ENCODE results near the gene REEP3.
"Not testable (repeated sequence)": the region's sequence is repeated elsewhere in the genome, so short reads cannot be mapped to it uniquely, and the experiment has no call there.

REEP3 gene

DNA sequence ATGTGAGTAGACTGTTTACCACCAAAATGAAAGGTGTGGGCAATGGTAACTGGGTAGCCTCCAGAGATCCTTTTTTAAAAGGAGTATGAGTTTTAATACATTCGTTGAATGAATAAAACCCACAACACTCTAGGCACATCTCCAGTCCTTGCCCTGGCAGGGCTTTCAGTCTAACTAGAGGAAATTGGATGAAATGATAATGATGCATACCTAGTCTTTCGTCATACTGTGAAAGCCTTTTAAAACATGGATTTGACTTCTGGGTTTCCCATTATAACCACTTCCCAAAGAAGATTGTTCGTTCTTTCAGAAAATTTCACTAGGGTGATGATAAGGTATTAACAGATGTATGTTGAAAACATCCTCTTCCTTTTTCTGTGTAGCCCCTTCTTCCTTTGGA is 110.8 kb downstream of the REEP3 start:
- DNase-seq: no peak

DNA sequence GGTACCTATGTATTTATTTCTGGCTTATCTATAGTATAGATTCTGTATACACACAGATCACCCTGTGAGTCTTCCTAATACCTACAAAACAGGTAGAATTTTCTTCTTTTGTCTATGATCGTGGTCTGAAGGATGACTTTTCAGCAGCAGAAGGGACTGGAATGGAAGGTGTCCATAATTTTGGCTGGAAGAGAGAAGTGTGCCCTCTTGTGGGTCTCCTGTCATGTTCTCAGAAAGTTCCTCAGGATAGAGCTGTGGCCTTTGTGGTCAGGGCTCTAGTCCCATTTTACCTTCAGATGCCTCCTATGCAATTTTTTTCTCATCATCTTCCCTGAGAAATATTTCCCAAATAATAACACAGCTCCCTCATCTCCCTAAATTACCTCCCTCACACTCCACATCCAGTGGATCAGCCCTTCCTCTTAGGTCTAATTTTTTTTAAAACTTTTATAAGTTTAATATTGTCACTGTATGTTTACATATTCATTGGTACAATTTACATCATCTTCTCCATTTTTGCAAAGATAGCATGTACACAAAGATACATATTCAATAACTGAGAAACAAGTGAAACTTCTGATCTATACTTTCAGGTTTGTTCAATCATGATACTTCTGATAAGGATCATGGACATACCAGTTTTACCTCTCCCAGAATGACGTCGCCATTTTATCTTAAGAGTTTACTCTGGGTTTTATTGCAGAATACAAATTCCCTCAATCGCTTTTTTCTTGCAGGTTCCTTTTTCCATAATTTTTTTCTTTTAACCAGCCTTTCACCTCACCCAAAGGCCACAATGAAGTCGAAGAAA is 112.7 kb downstream of the REEP3 start:
- DNase-seq: no peak

DNA sequence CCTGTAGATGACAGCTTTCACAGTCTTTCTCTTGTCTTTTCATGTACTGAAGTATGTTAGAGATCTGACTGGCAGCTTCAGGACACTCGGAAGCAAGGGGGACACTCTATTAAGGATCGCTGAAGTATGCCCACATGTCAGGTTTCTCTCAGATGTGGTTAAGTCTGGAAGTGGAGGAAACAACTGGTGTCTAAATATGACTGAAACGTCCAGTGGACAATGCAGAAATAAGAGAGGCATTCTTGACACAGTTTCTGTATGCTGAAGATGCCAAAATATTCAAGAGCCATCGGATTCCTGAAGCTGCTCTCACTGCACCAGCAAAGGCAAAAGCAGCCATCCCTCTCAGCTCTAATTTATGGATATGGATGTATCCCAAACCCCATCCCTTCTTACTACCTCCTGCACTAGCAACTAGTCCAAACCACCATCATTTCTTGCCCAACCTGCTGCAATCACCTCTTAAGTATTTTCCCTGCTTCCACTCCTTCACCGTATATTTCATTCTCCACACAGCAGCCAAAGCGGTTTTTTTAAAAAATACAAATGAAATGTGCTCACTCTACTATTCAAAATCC is 113.4 kb downstream of the REEP3 start:
- no peak for DNase-seq

DNA sequence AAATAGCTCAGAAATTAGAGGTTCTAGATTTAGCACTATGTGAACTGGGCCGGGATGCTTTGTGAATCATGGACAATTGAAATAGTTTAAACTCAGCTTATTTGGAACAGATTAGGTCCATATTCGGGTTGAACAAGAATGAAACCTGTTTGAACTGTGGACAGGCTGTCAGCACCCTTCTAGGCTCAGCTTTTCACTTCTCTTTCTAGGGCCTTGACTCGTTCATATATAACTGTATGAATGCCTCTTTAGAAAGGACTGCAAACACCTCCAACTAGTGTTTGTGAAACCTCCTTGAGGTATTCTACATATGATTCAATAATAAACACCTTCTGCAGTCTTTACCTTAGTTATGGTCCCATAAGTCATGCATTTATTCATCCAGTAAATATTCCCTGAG is 115.6 kb downstream of the REEP3 start:
- DNase-seq: no peak

DNA sequence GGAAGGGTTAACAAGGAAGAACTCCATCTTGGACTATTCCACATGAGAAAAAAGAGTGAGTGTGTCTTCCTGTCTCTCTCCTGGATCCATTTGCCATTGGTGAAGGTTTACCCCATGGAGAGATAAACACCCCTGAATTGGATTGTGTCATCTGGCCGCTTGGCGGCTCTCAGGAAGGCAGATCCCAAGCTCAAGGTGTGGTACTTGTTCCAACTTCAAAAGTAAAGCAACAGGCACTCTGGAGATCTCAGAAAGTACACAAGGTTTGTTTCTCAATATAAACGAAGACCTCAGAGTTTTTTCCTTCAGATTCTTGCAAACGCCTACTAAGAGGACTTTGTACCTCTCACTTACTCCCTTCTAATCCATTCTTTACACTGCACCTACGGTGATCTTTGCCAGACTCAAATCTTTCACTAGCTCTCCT is 116.7 kb downstream of the REEP3 start:
- no peak for DNase-seq

DNA sequence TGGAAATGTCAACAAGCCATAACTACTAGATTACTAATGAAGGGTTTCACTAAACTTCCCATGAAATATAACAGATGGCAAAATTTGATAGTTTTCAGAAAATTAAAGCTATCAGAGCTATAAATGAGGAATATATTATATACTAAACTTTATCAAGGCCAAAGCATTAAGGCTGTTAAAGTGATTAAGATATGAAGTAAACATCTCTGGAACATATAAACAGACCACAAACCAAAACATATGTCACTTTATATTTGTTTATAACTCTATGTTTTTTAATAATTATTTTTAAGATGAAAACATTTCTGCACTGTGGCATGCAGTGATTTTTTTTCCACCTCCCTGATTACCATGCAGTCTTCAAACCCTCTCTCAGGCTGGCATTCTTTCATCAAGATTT is 120.2 kb downstream of the REEP3 start:
- DNase-seq: no peak

DNA sequence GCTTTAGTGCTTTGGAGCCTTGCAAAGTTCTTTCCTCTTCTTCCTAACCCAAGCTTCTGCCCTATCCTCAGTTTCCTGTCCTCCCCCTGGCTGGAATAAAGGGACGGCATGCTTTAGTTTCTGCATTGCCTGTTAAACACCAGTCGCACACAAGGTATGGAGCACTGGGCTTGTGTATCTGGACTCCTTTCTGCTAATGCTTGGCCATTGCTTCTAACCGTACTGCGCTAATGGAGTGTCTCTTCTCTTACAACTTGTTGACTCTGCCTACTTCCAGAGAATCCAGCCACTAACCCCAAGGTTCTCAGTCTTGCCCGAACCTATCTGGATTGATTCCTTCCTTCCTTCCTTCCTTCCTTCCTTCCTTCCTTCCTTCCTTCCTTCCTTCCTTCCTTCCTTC is 120.6 kb downstream of the REEP3 start:
- no peak for DNase-seq

DNA sequence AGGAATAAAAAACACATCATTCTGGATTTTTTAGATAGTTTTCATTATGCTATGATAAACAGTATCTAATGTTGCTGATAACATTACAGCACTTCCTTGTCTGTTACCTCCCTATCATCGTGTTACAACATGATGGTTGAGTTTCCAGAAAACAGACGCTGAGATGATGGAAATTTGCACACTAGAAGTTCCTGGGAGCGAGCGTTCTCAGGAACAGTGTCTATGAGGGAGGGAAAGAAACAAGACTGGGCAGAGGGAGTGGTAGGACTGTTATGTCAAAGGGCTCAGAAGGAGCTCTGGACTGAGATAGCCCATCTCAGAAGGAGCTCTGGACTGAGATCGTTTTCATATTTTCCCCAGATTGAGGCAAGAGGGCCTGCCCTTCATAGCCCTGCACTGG is 121.6 kb downstream of the REEP3 start:
- DNase-seq: no peak

DNA sequence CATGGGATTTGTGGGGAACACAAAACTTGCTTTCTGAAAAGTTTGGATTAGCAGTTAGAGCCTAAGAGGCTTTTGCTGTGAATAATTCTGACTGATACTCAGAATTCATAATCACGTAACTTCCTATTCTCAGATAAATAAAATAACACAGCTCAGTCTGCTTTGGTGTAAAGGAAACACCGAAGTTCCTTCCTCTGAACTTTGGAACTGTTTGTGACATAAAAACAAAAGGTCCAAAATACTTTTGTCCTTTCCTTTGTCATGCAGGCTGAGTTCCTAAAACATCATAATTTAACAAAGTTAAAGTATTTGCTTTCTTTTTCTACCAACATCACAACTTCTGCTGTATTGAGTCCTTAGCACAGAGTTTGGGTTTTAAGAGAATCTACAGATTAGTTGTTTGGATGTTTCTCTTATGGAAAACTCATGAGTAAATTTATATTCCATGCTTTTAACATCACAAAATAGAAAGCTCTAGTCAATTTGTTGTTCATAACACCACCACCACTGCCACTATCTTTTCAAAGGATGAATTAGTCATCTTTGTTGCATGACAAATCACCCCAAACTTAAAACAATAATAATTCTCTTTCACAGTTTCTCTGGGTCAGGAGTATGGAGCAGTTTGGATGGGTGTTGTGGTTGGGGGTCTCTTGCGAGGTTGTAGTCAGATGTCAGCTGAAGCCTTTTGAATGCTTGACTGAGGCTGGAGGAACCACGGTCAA is 123.4 kb downstream of the REEP3 start:
- DNase-seq: no peak

DNA sequence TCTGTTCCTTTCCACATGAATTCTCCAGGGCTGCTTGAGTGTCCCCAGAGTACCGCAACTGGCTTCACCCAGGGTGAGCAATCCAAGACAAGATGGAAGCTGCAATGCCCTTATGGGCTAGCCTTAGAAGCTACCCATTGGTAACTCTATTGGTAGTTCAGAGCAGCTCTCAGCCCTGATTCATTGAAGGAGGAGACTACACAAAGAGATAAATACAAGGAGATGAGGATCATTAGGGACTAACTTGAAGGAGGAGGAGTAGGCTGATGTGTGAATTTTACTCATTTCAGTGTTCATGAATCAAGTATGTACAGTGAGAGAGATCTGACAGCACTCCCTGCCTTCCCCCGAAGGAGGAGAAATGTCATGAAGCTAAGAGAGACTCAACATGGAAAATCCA is 124.0 kb downstream of the REEP3 start:
- no peak for DNase-seq

DNA sequence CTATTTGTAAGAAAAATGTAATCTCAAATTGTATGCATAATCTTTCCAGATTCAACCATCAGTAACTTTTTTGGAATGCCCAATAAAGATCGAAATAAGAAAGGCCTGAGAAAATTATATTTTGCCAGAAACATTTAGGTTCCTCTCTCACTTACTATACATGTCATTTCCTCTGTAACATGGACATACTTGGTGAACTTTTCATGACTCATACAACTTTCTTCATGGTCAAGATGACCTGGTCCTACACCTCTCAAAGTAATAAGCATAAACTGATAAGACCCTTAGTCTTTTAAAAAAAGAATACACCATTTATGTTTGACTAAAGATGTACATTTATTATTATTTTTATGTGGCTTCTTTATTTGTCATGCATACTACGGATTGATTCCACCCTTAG is 125.3 kb downstream of the REEP3 start:
- DNase-seq: no peak

DNA sequence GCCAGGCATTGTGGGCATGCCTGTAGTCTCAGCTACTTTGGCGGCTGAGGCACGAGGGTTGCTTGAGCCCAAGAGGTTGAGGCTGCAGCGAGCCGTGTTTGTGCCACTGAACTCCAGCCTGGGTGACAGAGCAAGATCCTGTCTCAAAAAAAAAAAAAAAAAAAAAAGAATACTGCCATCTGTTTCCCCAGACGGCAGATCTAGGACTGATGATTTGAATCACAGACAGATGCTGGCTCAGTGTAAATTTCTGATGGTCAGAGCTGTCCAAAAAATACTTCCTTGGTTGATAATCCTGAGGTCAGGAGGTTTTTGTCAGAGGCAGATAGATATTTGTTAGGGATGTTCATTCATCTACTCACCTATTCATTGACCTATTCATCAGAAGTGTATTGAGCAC is 130.7 kb downstream of the REEP3 start:
- no peak for DNase-seq

DNA sequence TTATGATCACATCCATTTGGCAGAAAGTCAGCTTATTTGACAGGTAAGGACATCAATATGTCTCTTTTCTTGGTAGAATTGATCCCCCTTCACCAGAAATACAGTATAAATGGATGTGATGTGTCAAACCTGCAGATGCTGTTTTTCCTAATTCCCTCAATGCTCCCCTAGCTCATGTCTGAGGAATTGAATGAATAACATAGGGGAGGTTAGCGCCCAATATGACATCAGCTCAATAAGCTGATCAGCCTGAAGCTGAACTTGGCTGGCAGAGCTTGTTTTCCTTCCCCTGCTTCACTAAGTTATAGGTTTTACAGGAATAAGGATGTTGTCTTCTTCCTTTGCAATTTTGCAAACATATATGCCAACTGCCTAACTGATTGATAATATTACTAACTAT is 132.5 kb downstream of the REEP3 start:
- DNase-seq: no peak

DNA sequence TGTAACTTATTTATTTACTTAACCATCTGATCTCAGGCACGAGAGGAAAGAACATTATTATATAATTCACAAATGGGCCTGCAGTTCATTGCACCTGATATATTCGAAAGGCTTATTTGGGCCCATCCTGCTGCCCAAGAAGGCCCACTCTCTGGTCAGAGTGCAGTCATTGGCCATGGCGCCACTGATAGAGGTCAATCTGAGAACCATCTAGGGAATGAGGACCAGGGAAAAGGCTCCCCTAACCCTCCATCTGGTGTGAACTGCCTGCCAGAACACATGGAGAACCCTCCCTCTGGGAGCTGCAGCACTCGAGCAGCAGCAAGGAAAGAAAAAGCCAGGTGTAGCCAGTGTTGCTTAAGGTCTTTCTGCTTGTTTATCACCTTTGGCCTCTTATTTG is 136.6 kb downstream of the REEP3 start:
- no peak for DNase-seq

DNA sequence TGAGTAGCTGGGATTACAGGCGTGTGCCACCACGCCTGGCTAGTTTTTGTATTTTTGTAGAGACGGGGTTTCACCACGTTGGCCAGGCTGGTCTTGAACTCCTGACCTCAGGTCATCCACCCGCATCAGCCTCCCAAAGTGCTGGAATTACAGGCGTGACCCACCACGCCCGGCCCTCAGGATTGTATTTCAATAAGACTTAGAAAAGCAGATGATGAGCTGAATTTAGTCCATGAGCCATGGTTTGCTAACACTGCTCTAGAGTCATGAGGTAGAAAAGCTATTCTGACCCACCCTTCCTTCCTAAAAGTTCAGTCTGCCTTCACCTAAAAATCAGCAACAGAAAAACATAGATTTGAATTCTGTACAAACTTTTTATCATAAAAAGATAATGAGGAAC is 139.7 kb downstream of the REEP3 start:
- not testable (repeated sequence) for DNase-seq

DNA sequence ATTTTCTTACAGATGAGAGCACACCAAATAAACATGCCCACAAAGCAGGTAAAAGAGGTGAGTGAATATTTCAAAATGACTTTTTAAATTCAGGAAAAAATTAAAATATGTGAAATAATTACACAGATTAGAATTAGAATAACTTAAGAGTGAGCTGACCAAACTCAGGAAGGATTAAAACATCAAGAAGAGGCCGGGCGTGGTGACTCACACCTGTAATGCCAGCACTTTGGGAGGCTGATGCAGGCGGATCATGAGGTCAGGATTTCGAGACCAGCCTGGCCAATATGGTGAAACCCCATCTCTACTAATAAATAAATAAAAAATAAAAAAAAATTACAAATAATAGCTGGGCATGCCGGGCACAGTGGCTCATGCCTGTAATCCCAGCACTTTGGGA is 140.1 kb downstream of the REEP3 start:
- no peak for DNase-seq

DNA sequence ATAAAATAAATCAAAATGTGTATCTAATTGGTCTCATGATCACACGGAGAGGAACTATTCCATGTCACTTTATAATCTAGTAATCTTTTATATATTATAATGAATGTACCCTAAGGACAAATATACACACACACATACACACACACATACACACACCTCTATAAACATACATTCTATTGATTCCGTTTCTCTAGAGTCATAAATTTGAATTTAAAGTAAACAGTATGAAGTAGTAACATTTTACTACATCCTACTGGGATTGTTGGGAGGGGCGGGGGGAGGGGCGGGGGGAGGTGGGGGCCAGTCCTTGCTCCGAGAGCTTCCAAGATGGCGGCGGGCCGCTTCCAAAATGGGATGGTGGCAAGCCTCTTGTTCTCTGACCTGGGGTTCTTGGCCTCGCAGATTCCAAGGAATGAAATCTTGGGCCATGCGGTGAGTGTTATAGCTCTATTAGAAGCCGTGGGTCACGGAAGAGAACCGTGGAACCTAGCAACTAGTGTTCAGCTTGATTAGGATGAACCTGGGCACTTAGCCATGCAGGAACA is 143.2 kb downstream of the REEP3 start:
- DNase-seq: no peak

DNA sequence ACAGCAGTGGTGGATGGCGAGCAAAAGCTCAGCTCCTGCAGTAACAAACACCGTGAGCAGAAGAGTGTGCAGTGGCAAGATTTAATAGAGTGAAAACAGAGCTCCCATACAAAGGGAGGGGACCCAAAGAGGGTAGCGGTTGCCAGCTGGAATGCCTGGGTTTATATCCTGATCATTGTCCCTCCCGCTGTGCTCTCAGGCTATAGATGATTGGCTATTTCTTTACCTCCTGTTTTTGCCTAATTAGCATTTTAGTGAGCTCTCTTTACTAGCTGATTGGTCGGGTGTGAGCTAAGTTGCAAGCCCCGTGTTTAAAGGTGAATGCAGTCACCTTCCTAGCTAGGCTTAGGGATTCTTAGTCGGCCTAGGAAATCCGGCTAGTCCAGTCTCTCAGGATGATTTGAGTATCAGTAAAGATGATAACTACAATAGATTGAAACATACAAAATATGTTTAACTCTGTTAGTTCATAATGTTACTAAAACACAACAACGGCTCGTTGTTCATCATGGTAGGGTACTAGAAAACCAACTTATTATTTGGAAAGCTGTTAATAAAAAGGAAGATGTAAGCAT is 143.9 kb downstream of the REEP3 start:
- DNase-seq: not testable (repeated sequence)

DNA sequence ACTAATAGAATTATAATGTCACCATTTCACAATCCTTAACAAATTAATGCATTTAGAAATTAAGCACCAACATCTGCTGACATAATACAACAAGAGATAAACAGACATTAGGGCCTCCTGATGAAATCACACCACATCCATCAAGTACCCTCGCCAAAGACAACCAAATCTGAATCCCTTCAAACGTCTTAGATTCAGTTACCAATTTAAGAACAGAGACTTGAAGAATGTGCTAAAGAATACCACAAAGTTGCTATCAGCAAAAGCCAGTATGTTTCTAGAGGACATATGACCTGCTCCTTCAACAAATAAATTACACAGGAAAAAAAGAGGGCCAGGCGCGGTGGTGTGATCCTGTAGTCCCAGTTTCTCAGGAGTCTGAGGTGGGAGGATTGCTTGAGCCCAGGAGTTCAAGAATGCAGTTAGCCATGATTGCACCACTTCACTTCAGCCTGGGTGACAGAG is 144.5 kb downstream of the REEP3 start:
- DNase-seq: no peak

DNA sequence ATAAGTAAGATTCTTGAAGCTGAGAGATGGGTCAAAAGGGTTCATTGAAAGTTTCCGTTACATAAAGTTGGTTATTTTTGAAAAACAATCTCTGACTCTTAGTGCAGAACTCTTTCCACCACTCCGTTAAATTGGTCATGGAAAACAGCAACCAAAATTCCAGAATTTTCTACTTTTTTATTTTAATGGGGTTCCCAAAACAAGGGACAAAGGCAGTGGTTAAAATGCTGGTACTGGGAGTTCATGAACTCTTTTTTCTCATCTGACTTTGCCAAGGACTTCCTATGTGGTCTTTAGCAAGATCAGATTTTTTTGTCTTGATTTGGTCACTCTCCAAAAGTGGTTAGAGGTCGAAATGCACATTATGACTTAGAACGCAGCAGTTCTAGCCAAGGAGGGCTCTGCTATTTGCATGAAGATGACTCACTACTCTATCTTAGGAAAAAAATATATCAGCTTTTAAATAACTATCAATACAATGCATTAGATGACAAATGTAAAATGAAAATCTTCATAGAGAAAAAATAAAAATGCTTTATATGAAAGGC is 145.7 kb downstream of the REEP3 start:
- no peak for DNase-seq

DNA sequence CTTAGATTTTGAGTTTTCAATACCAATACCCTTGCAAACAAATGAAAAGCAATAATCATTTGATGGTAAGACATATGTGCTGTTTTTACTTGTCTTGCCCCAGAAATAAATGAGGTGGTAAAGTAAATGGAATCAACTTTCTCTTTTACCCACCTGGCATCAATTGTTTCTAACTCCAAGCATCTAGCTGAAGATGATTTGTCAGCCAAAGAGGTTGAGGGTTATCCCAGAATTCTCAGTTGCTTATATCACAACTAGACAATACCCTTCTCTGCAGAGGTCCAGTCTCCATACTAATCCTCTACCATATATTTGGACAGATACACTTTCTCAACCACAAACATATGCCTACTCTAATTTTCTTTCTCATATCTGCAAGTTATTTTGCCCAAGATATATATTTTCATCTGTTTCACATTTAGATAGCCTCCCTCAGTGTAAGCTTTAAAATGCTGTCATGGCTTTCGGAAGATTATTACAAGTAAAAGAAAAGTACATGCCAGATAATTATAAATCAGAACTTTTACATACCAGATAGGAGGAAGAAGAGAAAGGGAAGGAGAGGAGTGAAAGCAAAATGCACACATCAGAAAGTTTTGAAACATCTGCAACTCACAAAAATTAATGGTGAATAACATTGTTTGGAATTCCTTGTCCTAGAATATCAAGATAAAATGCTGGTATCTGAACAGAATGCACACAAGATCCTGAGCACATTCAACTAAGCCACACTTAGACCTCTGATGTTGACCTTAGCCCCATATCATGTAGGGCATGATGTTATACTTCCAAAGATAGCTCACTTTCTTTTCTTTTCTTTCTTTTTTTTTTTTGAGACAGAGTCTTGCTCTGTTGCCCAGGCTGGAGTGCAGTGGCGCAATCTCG is 146.6 kb downstream of the REEP3 start:
- no peak for DNase-seq

DNA sequence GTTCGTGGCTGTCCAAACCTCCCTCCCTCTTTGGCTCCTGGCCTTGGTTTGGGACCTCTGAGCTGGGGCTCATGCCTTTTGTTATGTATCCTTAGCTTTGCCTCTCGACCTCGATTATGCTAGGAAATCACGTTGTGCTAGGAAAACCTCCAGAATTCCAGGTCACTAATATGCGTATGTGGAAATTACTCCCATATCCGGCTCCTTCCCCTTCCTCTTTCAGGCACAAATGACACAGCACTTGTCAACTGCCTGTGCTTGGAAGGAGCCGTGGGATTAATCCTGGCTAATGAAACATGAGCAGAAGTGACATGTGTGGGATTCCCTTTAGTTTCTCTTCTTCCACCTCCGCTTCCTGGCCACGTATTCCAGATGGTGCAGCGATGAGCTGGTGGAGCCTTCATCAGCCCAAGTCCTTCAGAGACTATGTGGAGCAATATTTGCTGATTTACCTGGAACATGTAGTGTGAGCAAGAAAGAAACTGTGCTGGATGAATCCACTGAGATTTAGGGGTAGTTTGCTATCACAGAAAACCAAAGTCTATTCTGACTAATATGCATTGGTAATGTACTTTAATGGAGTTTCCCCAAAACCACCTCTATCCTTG is 149.2 kb downstream of the REEP3 start:
- no peak for DNase-seq

Measured in CD4-positive, alpha-beta T cell treated with Interleukin-17A for 4 hours (primary cell).